ENCODE measurements around the gene ZDHHC22.

The ZDHHC22 gene

DNA sequence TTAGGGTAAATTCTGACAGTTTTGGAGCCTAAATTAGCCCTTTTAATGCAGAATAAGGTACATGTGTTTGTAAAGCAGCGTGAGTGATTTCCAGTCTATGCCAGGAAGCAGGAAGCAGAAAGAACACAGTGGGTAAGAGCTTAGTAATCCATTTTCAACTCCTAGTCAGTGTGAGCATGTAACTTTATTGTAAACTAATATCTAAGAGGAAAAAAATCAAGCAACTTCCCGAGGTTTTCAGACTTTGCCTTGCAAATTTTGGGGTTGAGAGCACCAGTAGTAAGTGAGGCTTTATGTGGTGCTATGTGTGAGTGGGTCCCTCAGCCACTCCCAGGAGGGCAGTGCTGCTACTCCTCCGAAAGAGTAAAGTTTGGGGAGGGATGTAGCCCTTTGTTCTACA is 40.6 kb downstream of the ZDHHC22 start:
- no peak for ATAC-seq
- no peak for TF ChIP-seq ESRRG (CRISPR knock-in tag; IDR thresholded peaks at IDR 0.05)
- TF ChIP-seq, protein P1, sequence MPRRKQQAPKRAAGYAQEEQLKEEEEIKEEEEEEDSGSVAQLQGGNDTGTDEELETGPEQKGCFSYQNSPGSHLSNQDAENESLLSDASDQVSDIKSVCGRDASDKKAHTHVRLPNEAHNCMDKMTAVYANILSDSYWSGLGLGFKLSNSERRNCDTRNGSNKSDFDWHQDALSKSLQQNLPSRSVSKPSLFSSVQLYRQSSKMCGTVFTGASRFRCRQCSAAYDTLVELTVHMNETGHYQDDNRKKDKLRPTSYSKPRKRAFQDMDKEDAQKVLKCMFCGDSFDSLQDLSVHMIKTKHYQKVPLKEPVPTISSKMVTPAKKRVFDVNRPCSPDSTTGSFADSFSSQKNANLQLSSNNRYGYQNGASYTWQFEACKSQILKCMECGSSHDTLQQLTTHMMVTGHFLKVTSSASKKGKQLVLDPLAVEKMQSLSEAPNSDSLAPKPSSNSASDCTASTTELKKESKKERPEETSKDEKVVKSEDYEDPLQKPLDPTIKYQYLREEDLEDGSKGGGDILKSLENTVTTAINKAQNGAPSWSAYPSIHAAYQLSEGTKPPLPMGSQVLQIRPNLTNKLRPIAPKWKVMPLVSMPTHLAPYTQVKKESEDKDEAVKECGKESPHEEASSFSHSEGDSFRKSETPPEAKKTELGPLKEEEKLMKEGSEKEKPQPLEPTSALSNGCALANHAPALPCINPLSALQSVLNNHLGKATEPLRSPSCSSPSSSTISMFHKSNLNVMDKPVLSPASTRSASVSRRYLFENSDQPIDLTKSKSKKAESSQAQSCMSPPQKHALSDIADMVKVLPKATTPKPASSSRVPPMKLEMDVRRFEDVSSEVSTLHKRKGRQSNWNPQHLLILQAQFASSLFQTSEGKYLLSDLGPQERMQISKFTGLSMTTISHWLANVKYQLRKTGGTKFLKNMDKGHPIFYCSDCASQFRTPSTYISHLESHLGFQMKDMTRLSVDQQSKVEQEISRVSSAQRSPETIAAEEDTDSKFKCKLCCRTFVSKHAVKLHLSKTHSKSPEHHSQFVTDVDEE (CRISPR knock-in tag; IDR thresholded peaks at IDR 0.05) = no peak
- no peak for TF ChIP-seq ZNF565 (CRISPR knock-in tag; conservative IDR thresholded peaks at IDR 0.05; ENCODE audit: low read depth)
- no peak for TF ChIP-seq BACH2 (CRISPR knock-in tag; IDR thresholded peaks at IDR 0.05; ENCODE audit: borderline replicate concordance)
- TF ChIP-seq, protein P2, sequence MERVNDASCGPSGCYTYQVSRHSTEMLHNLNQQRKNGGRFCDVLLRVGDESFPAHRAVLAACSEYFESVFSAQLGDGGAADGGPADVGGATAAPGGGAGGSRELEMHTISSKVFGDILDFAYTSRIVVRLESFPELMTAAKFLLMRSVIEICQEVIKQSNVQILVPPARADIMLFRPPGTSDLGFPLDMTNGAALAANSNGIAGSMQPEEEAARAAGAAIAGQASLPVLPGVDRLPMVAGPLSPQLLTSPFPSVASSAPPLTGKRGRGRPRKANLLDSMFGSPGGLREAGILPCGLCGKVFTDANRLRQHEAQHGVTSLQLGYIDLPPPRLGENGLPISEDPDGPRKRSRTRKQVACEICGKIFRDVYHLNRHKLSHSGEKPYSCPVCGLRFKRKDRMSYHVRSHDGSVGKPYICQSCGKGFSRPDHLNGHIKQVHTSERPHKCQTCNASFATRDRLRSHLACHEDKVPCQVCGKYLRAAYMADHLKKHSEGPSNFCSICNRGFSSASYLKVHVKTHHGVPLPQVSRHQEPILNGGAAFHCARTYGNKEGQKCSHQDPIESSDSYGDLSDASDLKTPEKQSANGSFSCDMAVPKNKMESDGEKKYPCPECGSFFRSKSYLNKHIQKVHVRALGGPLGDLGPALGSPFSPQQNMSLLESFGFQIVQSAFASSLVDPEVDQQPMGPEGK (CRISPR knock-in tag; IDR thresholded peaks at IDR 0.05; ENCODE audit: borderline replicate concordance) = no peak
- TF ChIP-seq ZFP3 (CRISPR knock-in tag; IDR thresholded peaks at IDR 0.05) = no peak
- TF ChIP-seq ZFP30 (CRISPR knock-in tag; IDR thresholded peaks at IDR 0.05) = no peak
- TF ChIP-seq, protein P3, sequence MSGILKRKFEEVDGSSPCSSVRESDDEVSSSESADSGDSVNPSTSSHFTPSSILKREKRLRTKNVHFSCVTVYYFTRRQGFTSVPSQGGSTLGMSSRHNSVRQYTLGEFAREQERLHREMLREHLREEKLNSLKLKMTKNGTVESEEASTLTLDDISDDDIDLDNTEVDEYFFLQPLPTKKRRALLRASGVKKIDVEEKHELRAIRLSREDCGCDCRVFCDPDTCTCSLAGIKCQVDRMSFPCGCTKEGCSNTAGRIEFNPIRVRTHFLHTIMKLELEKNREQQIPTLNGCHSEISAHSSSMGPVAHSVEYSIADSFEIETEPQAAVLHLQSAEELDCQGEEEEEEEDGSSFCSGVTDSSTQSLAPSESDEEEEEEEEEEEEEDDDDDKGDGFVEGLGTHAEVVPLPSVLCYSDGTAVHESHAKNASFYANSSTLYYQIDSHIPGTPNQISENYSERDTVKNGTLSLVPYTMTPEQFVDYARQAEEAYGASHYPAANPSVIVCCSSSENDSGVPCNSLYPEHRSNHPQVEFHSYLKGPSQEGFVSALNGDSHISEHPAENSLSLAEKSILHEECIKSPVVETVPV (CRISPR knock-in tag; IDR thresholded peaks at IDR 0.05) = no peak
- TF ChIP-seq, protein P4, sequence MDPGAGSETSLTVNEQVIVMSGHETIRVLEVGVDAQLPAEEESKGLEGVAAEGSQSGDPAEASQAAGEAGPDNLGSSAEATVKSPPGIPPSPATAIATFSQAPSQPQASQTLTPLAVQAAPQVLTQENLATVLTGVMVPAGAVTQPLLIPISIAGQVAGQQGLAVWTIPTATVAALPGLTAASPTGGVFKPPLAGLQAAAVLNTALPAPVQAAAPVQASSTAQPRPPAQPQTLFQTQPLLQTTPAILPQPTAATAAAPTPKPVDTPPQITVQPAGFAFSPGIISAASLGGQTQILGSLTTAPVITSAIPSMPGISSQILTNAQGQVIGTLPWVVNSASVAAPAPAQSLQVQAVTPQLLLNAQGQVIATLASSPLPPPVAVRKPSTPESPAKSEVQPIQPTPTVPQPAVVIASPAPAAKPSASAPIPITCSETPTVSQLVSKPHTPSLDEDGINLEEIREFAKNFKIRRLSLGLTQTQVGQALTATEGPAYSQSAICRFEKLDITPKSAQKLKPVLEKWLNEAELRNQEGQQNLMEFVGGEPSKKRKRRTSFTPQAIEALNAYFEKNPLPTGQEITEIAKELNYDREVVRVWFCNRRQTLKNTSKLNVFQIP (CRISPR knock-in tag; IDR thresholded peaks at IDR 0.05; ENCODE audit: borderline replicate concordance, low read depth) = no peak
- TF ChIP-seq ZNF8 (CRISPR knock-in tag; IDR thresholded peaks at IDR 0.05) = no peak
- no peak for TF ChIP-seq TOX (CRISPR knock-in tag; IDR thresholded peaks at IDR 0.05; ENCODE audit: borderline replicate concordance)
- no peak for TF ChIP-seq OSR1 (CRISPR knock-in tag; IDR thresholded peaks at IDR 0.05)

DNA sequence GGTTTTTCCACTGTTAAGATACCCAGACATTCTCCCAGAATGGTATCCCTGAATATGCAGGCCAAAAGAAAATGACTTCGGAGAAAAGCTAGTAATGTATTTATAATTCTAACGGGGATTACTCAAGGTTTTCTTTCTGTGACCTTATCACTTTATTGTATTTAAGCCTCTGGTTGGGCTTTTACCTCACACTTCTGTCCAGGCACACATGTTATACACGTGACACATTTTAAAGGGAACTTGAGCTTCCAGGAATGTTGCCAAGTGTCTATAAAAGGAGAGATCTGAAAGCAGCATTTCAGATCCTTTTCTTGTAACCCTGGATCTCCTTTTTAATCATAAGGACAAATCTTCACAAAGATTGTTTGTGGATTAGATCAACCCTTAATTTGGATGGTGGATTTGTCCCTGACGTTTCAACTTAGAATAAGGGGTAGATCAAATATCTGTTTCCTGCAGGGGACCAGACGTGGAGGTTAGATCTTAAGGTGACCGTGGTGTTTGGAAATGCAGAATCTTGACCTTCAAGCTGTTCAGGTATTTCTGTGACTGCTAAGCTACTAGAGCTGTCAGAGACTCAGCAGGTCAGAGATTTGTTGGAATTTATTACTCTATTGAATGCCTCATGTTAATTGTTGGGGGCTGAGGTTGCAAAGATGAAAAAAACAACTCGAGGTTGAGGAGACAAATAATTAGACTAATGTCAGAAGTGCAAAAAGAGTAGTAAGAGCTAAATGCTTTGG is 42.0 kb downstream of the ZDHHC22 start:
- no peak for ATAC-seq
- TF ChIP-seq ZNF8 (CRISPR knock-in tag; IDR thresholded peaks at IDR 0.05) = no peak
- TF ChIP-seq, protein P4 (CRISPR knock-in tag; IDR thresholded peaks at IDR 0.05; ENCODE audit: borderline replicate concordance, low read depth) = no peak
- TF ChIP-seq, protein P5, sequence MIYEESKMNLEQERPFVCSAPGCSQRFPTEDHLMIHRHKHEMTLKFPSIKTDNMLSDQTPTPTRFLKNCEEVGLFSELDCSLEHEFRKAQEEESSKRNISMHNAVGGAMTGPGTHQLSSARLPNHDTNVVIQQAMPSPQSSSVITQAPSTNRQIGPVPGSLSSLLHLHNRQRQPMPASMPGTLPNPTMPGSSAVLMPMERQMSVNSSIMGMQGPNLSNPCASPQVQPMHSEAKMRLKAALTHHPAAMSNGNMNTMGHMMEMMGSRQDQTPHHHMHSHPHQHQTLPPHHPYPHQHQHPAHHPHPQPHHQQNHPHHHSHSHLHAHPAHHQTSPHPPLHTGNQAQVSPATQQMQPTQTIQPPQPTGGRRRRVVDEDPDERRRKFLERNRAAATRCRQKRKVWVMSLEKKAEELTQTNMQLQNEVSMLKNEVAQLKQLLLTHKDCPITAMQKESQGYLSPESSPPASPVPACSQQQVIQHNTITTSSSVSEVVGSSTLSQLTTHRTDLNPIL (CRISPR knock-in tag; IDR thresholded peaks at IDR 0.05; ENCODE audit: low read depth) = no peak
- TF ChIP-seq BACH2 (CRISPR knock-in tag; IDR thresholded peaks at IDR 0.05; ENCODE audit: borderline replicate concordance) = no peak
- TF ChIP-seq TOX (CRISPR knock-in tag; IDR thresholded peaks at IDR 0.05; ENCODE audit: borderline replicate concordance) = no peak
- TF ChIP-seq ZNF565 (CRISPR knock-in tag; conservative IDR thresholded peaks at IDR 0.05; ENCODE audit: low read depth) = no peak
- TF ChIP-seq ARNTL (CRISPR knock-in tag; IDR thresholded peaks at IDR 0.05; ENCODE audit: borderline replicate concordance, low read depth) = no peak
- TF ChIP-seq ZNF70 (CRISPR knock-in tag; IDR thresholded peaks at IDR 0.05) = no peak
- TF ChIP-seq, protein P2 (CRISPR knock-in tag; IDR thresholded peaks at IDR 0.05; ENCODE audit: borderline replicate concordance) = no peak
- TF ChIP-seq GLIS3 (CRISPR knock-in tag; IDR thresholded peaks at IDR 0.05) = no peak
- TF ChIP-seq, protein P3 (CRISPR knock-in tag; IDR thresholded peaks at IDR 0.05) = no peak
- TF ChIP-seq SNAI2 (CRISPR knock-in tag; IDR thresholded peaks at IDR 0.05) = no peak
- no peak for TF ChIP-seq PPARA (CRISPR knock-in tag; IDR thresholded peaks at IDR 0.05; ENCODE audit: borderline replicate concordance)
- TF ChIP-seq OSR1 (CRISPR knock-in tag; IDR thresholded peaks at IDR 0.05) = no peak
- no peak for TF ChIP-seq ZFP30 (CRISPR knock-in tag; IDR thresholded peaks at IDR 0.05)
- no peak for TF ChIP-seq RARB (CRISPR knock-in tag; IDR thresholded peaks at IDR 0.05)
- no peak for TF ChIP-seq TCF4 (CRISPR knock-in tag; IDR thresholded peaks at IDR 0.05; ENCODE audit: borderline replicate concordance)
